ENCODE measurements around the gene HAVCR1.
"Not testable (repeated sequence)": the region's sequence is repeated elsewhere in the genome, so short reads cannot be mapped to it uniquely, and the experiment has no call there.

HAVCR1 gene

GRCh38 chr5:157030692-157031091 lies 28.2 kb downstream of the HAVCR1 start:
- H3K4me3 Mint-ChIP-seq = no peak overlapping the region
- H3K36me3 Mint-ChIP-seq = peaks cover 6% of the 10 kb centered on the region
- H3K4me1 Mint-ChIP-seq (ENCODE audit: low read depth) = peaks cover 48% of the 10 kb centered on the region
- no peaks in the 10 kb centered on the region for H3K9me3 Mint-ChIP-seq (ENCODE audit: low read depth)
- no peaks in the 10 kb centered on the region for H3K27me3 Mint-ChIP-seq
- no peak overlapping the region for H3K27ac Mint-ChIP-seq

DNA sequence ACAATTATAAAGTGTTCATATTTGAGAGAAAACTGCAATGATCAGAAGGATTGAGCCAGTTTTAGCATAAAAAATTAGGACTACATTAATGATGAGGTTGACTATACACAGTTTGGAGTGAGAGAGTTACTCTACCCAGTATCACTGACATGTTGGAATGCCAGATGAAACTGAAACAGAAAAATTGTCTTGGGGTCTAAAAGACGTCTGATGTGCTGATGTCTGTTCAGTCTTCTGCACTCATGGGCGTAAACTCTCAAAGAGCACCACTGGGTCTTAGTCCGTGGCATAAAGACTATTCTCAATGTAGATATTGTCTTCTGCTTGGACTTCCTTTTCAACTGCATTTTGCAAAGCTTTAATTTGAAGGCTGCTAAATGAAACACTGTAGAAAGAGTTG lies 29.5 kb downstream of the HAVCR1 start:
- H3K27me3 Mint-ChIP-seq = no peaks in the 10 kb centered on the region
- no peak overlapping the region for H3K4me3 Mint-ChIP-seq
- H3K36me3 Mint-ChIP-seq = peaks cover 4% of the 10 kb centered on the region
- no peaks in the 10 kb centered on the region for H3K9me3 Mint-ChIP-seq (ENCODE audit: low read depth)
- H3K27ac Mint-ChIP-seq = peak overlapping the region; percentile 61
- H3K4me1 Mint-ChIP-seq (ENCODE audit: low read depth) = peaks cover 60% of the 10 kb centered on the region

- H3K4me3 Mint-ChIP-seq; H3K36me3 Mint-ChIP-seq; H3K9me3 Mint-ChIP-seq (ENCODE audit: low read depth); H3K27me3 Mint-ChIP-seq; H3K27ac Mint-ChIP-seq: not testable (repeated sequence)
- peaks cover 68% of the 10 kb centered on the region for H3K4me1 Mint-ChIP-seq (ENCODE audit: low read depth)
Measured at GRCh38 chr5:157027663-157028062, 31.3 kb downstream of the HAVCR1 start.

DNA sequence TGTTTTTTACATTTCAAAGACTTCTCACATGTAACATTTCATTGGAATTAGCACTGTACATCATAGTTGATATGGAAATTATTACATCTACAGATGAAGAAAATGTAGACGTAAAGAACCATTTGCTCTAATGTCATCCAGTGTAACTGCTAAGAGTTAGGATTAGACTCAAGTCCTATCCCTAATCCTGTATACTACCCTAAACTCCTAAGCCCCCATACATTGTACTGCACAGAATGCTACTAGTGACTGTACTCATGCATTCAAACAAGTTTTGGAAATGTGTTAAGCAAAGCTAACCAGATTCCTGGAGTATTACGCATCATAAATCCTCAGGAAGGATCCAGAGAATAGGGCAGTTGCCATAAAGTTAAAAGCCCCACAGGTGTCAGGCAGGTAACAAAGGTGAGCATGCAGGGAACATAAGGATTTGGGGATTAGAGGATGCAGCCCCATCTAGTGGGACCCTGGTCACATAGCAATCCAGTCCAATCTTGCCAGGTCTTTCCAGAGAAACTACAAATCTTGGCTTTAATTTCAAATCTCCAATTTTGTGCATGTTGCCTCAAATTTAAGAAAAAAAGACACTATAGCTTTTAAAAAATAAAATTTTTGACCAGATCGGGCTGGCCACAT lies 32.0 kb downstream of the HAVCR1 start:
- no peaks in the 10 kb centered on the region for H3K27me3 Mint-ChIP-seq
- H3K4me3 Mint-ChIP-seq = no peak overlapping the region
- H3K4me1 Mint-ChIP-seq (ENCODE audit: low read depth) = peaks cover 71% of the 10 kb centered on the region
- H3K36me3 Mint-ChIP-seq = peaks cover 2% of the 10 kb centered on the region
- H3K27ac Mint-ChIP-seq = no peak overlapping the region
- no peaks in the 10 kb centered on the region for H3K9me3 Mint-ChIP-seq (ENCODE audit: low read depth)

DNA sequence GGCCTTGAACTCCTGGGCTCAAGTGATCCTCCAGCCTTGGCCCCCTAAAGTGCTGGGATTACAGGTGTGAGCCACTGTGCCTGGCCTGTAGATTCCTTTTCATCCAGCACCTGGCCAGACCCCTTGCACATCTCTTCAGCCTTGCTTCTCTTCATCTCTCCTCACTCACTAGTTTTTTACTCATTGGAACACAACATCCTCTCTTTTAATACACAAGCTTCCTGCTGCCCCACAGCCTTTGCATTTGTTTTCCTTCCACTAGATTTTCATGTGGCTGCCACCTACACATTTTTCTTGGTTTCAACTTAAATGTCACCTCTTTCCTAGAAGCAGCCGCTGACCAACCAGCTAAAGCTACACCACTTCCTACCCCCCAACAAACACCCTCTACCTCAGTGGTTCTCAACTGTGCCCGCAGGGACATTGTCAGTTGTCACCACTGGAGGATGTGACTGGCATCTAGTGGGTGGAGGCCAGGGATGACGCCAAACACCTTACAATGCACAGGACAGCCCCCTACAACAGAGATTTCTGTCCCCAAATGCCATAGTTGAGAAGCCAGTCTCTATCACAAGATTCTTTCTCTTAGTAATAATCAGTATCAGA lies 33.7 kb downstream of the HAVCR1 start:
- Mint-ChIP-seq H3K9me3 (ENCODE audit: low read depth) (no peaks in the 10 kb centered on the region), H3K27ac (peak overlapping the region; percentile 73), H3K4me1 (ENCODE audit: low read depth) (peaks cover 66% of the 10 kb centered on the region), H3K27me3 (no peaks in the 10 kb centered on the region), H3K4me3 (peak overlapping the region; percentile 12), H3K36me3 (no peaks in the 10 kb centered on the region)

DNA sequence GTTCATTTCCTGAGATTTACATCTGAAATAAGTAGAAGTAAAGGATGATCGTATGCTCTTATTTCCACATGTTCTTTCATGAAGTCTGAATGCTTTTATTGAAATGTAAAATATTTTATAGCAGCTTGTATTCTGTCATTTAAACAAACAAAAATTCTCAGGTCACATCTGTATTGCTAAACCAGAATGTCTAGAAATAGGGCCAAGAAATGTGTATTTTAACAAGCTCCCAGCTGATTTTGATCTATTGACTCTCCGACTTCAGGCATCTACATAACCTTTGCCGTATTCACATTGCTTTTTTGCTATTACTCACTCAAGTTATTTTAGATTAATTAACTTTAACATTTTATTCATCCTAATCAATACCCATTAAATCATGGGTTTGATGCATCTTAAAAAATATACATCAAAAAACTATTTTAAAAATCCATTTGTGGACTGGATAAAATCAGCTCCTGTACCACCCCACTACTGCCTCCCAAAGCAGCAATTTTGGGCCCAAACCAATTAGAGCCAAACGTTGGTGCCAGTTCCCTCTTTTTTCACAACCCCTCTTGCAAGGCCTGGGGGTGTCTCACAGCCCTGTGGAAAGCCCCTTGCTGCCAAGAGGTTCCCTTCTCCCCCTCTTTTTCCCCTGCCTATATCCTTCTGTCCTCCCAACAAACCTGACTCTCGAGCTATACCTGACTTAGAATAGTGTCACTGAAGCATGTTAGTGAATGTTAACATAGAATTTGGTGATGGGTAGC lies 34.5 kb downstream of the HAVCR1 start:
- Mint-ChIP-seq H3K27ac (peak overlapping the region; percentile 73), H3K4me1 (ENCODE audit: low read depth) (peaks cover 60% of the 10 kb centered on the region), H3K9me3 (ENCODE audit: low read depth) (no peaks in the 10 kb centered on the region), H3K36me3 (no peaks in the 10 kb centered on the region), H3K4me3 (peak overlapping the region; percentile 52), H3K27me3 (no peaks in the 10 kb centered on the region)

DNA sequence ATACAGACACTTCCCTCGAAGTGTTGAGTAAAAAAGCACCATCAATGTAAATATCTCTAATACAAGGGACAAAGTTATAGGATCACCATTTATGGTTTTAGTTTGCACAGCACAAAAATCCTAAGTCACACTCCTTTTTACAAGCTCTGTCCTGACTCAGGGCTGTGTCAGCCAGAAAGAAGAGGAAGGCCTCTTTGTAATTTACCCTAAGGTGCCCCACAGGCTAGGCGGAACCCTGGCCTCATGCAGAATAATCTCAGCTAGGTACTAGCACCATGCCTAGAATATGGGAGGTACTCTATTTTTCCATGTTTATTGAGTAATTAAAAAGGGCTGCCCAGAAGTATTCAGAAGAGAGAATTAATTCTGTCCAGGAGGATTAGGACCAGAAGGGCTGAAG lies 36.9 kb downstream of the HAVCR1 start:
- Mint-ChIP-seq H3K27me3 (no peaks in the 10 kb centered on the region), H3K27ac (peak overlapping the region; percentile 25), H3K9me3 (ENCODE audit: low read depth) (peaks cover 9% of the 10 kb centered on the region), H3K36me3 (peaks cover 8% of the 10 kb centered on the region), H3K4me3 (no peak overlapping the region), H3K4me1 (ENCODE audit: low read depth) (peaks cover 46% of the 10 kb centered on the region)

DNA sequence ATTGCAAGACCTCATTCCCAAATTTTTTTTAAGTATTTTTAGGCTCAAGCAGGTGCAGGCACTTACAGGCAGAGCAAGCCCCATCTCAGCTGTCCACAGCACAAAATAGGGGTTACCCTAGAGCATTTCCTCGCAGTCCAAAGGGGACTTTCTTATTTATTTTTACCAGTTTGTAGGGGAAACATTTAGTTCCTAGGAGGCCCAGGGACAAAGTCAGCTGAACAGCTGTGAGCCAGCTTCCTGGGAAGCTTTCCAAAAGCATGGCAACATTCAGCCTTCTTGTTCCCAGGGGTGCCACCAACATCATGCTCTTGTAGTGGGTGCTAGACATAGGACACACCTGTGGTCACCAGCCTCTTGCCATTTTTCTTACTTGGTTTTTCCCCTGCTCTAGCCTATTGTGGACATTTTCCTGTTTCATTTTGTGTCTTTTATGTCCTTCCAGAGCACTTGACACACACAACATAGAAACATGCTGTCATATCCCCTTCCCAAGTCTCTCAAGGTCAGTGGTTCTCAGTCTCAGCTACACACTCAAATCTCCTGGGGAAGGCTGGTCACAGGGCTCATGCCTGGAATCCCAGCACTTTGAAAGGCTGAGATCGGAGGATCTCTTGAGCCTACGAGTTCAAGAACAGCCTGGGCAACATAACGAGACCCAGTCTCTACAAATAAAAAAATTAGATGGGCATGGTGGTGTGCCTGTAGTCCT lies 38.2 kb downstream of the HAVCR1 start:
- H3K27me3 Mint-ChIP-seq = no peaks in the 10 kb centered on the region
- no peak overlapping the region for H3K27ac Mint-ChIP-seq
- H3K4me3 Mint-ChIP-seq = no peak overlapping the region
- H3K36me3 Mint-ChIP-seq = peaks cover 8% of the 10 kb centered on the region
- peaks cover 35% of the 10 kb centered on the region for H3K4me1 Mint-ChIP-seq (ENCODE audit: low read depth)
- H3K9me3 Mint-ChIP-seq (ENCODE audit: low read depth) = peaks cover 9% of the 10 kb centered on the region

DNA sequence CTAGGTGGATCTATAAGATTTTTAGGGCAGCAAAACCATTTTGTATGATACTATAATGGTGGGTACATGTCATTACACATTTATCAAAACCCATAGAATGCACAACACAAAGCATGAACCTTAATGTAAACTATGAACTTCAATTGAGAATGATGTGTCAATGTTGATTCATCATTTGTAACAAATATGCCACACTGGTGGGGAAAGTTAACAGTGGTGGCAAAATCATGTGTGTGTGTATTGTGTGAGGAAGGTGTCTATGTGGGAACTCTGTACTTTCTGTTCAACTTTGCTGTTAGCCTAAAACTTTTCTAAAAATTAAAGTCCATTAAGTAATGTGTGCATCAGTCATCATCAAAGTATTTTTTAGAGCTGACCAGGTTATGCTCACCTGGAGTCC lies 38.9 kb downstream of the HAVCR1 start:
- no peaks in the 10 kb centered on the region for H3K27me3 Mint-ChIP-seq
- H3K4me1 Mint-ChIP-seq (ENCODE audit: low read depth) = peaks cover 28% of the 10 kb centered on the region
- H3K27ac Mint-ChIP-seq = no peak overlapping the region
- H3K9me3 Mint-ChIP-seq (ENCODE audit: low read depth) = peaks cover 9% of the 10 kb centered on the region
- H3K36me3 Mint-ChIP-seq = peaks cover 8% of the 10 kb centered on the region
- H3K4me3 Mint-ChIP-seq = no peak overlapping the region

- not testable (repeated sequence) for H3K9me3 Mint-ChIP-seq (ENCODE audit: low read depth)
Measured at GRCh38 chr5:157014143-157014542, 44.8 kb downstream of the HAVCR1 start.

DNA sequence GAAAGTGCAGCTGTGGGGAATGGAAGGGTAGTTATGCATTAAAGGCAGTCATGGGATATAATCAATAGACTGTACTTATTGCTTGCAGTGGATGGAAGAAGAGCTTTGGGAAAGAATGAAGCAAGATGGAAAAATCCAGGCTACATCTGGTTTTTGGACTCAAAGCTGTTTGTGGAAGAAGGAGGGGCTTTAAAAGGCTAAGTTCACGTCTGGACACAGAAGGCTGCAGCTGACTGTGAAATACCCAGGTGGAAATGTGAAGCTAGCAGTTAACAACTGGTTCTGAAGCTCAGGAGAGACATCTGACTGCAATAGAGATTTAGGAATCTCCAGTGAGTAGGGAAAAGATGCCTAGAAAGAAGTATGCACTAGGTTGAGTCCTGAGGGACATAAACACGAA lies 52.7 kb downstream of the HAVCR1 start:
- H3K27me3 Mint-ChIP-seq = no peaks in the 10 kb centered on the region
- peaks cover 27% of the 10 kb centered on the region for H3K36me3 Mint-ChIP-seq
- peaks cover 11% of the 10 kb centered on the region for H3K9me3 Mint-ChIP-seq (ENCODE audit: low read depth)
- H3K4me1 Mint-ChIP-seq (ENCODE audit: low read depth) = peaks cover 7% of the 10 kb centered on the region
- H3K27ac Mint-ChIP-seq = no peak overlapping the region
- H3K4me3 Mint-ChIP-seq = no peak overlapping the region

More at GRCh38 chr5:157014143-157014542, 44.8 kb downstream of the HAVCR1 start:
- peaks cover 15% of the 10 kb centered on the region for H3K36me3 Mint-ChIP-seq
- not testable (repeated sequence) for H3K27ac Mint-ChIP-seq; H3K4me1 Mint-ChIP-seq (ENCODE audit: low read depth); H3K4me3 Mint-ChIP-seq; H3K27me3 Mint-ChIP-seq

DNA sequence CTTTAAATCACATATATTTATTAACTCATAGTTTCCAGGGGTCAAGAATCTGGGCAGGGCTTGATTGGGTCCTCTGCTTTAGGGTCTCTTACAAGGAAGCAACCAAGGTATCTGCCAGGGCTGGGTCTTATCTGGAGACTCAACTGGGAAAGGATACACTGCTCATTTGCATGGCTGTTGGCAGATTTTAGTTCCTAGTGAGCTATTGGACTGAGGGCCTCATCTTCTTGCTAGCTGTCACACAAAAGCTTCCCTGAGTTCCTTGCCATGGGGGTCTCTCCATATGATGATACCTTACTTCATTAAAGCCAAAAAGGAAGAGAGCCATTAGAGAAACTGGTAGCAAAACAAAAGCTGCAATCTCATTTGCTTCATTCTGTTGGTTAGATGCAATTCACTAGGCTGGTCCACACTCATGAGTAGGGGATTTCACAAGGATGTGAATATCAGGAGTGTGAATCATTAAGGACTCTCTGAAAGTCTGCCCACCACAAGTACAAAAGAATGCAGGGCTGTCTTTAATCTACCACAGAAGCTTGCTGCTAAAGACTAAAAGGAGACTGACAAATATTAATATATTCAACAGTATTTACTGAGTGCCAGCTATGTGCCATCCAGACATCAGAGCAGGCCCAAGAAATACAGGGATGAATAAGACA lies 53.9 kb downstream of the HAVCR1 start:
- peaks cover 34% of the 10 kb centered on the region for H3K36me3 Mint-ChIP-seq
- peaks cover 7% of the 10 kb centered on the region for H3K4me1 Mint-ChIP-seq (ENCODE audit: low read depth)
- no peak overlapping the region for H3K4me3 Mint-ChIP-seq
- H3K27ac Mint-ChIP-seq = no peak overlapping the region
- H3K27me3 Mint-ChIP-seq = no peaks in the 10 kb centered on the region
- H3K9me3 Mint-ChIP-seq (ENCODE audit: low read depth) = peaks cover 11% of the 10 kb centered on the region

GRCh38 chr5:156991714-156992113 lies 67.2 kb downstream of the HAVCR1 start:
- peaks cover 13% of the 10 kb centered on the region for H3K36me3 Mint-ChIP-seq
- H3K4me3 Mint-ChIP-seq = no peak overlapping the region
- H3K27me3 Mint-ChIP-seq = no peaks in the 10 kb centered on the region
- H3K27ac Mint-ChIP-seq = no peak overlapping the region
- no peaks in the 10 kb centered on the region for H3K4me1 Mint-ChIP-seq (ENCODE audit: low read depth)
- H3K9me3 Mint-ChIP-seq (ENCODE audit: low read depth) = peaks cover 5% of the 10 kb centered on the region

DNA sequence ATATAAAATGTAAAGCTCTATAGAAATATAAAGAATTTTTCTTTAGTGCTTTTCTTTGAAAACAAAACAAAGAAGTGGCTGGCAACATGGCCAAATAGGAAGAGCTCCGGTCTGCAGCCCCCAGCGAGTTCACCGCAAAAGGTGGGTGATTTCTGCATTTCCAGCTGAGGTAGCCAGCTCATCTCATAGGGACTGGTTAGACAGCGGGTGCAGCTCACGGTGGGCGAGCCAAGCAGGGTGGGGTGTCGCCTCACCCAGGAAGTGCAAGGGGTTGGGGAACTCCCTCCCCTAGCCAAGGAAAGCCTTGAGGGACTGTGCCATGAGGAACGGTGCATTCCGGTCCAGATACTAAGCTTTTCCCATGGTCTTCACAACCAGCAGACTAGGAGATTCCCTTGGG lies 74.9 kb downstream of the HAVCR1 start:
- no peaks in the 10 kb centered on the region for H3K27me3 Mint-ChIP-seq
- H3K4me3 Mint-ChIP-seq = no peak overlapping the region
- no peak overlapping the region for H3K27ac Mint-ChIP-seq
- peaks cover 19% of the 10 kb centered on the region for H3K36me3 Mint-ChIP-seq
- H3K9me3 Mint-ChIP-seq (ENCODE audit: low read depth) = peaks cover 8% of the 10 kb centered on the region
- no peaks in the 10 kb centered on the region for H3K4me1 Mint-ChIP-seq (ENCODE audit: low read depth)

DNA sequence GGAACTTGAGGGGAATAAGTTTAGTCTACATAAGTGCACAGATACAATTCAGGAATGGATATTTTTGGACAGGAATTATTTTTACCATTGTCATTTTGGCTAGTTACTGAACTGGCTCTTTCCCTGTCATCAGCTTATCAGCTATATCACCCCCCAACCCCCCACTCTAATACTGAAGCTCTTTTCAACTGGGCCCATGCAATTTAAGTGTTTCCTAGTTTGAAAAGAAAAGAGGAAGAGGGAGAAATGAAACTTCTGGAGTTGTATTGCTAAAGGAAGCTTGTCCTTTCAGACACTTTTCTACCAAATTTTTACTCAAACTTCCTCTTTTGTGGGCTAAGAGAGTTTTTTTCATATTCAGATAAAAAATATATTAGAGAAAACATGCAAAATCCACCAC lies 77.4 kb downstream of the HAVCR1 start:
- H3K9me3 Mint-ChIP-seq (ENCODE audit: low read depth) = peaks cover 3% of the 10 kb centered on the region
- no peak overlapping the region for H3K4me3 Mint-ChIP-seq
- no peaks in the 10 kb centered on the region for H3K27me3 Mint-ChIP-seq
- H3K4me1 Mint-ChIP-seq (ENCODE audit: low read depth) = no peaks in the 10 kb centered on the region
- no peak overlapping the region for H3K27ac Mint-ChIP-seq
- peaks cover 16% of the 10 kb centered on the region for H3K36me3 Mint-ChIP-seq

Data from activated naive CD8-positive, alpha-beta T cell (primary cell).